Measurements from ENCODE around the gene ARID3A. TPM values are rescaled to one million over a fixed set of nuclear protein-coding genes. Genes with fewer than 3 reads are reported as not detected.

Gene ARID3A
- total and polyA plus RNA-seq, 2 of the 13 experiments (the other 11 are each of a cell fraction or from before 2014, with no cell fraction given) = 71.3 to 77.9 TPM

- 0 out of 2 replicates have a peak, but pooled peaks have one; percentile 29 for TF ChIP-seq ZC3H13 (CRISPR knock-in tag; IDR thresholded peaks at IDR 0.05)
- TF ChIP-seq MED8 (CRISPR knock-in tag; IDR thresholded peaks at IDR 0.05; ENCODE audit: insufficient replicate concordance) = peak; percentile 96
- TF ChIP-seq, protein P1, sequence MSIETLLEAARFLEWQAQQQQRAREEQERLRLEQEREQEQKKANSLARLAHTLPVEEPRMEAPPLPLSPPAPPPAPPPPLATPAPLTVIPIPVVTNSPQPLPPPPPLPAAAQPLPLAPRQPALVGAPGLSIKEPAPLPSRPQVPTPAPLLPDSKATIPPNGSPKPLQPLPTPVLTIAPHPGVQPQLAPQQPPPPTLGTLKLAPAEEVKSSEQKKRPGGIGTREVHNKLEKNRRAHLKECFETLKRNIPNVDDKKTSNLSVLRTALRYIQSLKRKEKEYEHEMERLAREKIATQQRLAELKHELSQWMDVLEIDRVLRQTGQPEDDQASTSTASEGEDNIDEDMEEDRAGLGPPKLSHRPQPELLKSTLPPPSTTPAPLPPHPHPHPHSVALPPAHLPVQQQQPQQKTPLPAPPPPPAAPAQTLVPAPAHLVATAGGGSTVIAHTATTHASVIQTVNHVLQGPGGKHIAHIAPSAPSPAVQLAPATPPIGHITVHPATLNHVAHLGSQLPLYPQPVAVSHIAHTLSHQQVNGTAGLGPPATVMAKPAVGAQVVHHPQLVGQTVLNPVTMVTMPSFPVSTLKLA (IDR thresholded peaks at IDR 0.05) = no peak
- 0 out of 2 replicates have a peak, but pooled peaks have one; percentile 41 for TF ChIP-seq ZNF790 (CRISPR knock-in tag; IDR thresholded peaks at IDR 0.05; ENCODE audit: borderline replicate concordance)
- peak; percentile 94 for TF ChIP-seq HDAC1 (CRISPR knock-in tag; IDR thresholded peaks at IDR 0.05)
- TF ChIP-seq, protein P2, sequence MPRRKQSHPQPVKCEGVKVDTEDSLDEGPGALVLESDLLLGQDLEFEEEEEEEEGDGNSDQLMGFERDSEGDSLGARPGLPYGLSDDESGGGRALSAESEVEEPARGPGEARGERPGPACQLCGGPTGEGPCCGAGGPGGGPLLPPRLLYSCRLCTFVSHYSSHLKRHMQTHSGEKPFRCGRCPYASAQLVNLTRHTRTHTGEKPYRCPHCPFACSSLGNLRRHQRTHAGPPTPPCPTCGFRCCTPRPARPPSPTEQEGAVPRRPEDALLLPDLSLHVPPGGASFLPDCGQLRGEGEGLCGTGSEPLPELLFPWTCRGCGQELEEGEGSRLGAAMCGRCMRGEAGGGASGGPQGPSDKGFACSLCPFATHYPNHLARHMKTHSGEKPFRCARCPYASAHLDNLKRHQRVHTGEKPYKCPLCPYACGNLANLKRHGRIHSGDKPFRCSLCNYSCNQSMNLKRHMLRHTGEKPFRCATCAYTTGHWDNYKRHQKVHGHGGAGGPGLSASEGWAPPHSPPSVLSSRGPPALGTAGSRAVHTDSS (CRISPR knock-in tag; conservative IDR thresholded peaks at IDR 0.05) = no peak
- TF ChIP-seq PHF8 (CRISPR knock-in tag; IDR thresholded peaks at IDR 0.05) = peak; percentile 70
- TF ChIP-seq RAD21 (CRISPR knock-in tag; IDR thresholded peaks at IDR 0.05) = peak; percentile 82
- TF ChIP-seq RXRA (CRISPR knock-in tag; IDR thresholded peaks at IDR 0.05) = peak; percentile 97
- TF ChIP-seq ZUFSP (CRISPR knock-in tag; IDR thresholded peaks at IDR 0.05; ENCODE audit: borderline replicate concordance) = no peak
- TF ChIP-seq, protein P3, sequence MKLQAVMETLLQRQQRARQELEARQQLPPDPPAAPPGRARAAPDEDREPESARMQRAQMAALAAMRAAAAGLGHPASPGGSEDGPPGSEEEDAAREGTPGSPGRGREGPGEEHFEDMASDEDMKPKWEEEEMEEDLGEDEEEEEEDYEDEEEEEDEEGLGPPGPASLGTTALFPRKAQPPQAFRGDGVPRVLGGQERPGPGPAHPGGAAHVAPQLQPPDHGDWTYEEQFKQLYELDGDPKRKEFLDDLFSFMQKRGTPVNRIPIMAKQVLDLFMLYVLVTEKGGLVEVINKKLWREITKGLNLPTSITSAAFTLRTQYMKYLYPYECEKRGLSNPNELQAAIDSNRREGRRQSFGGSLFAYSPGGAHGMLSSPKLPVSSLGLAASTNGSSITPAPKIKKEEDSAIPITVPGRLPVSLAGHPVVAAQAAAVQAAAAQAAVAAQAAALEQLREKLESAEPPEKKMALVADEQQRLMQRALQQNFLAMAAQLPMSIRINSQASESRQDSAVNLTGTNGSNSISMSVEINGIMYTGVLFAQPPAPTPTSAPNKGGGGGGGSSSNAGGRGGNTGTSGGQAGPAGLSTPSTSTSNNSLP (IDR thresholded peaks at IDR 0.05; ENCODE audit: low read depth, low read length) = no peak
- TF ChIP-seq EED (CRISPR knock-in tag; IDR thresholded peaks at IDR 0.05) = no peak
- peak; percentile 90 for TF ChIP-seq YEATS4 (CRISPR knock-in tag; IDR thresholded peaks at IDR 0.05; ENCODE audit: borderline replicate concordance)
- no peak for TF ChIP-seq ZNF383 (CRISPR knock-in tag; IDR thresholded peaks at IDR 0.05; ENCODE audit: borderline replicate concordance)
- peak; percentile 84; the same call in 1 of the 2 replicates for TF ChIP-seq NFKB2 (CRISPR knock-in tag; IDR thresholded peaks at IDR 0.05; ENCODE audit: borderline replicate concordance)
- TF ChIP-seq HOXA9 (CRISPR knock-in tag; IDR thresholded peaks at IDR 0.05; ENCODE audit: borderline replicate concordance) = no peak
- TF ChIP-seq KDM4B (CRISPR knock-in tag; IDR thresholded peaks at IDR 0.05) = peak; percentile 95
- peak; percentile 88 for TF ChIP-seq GATA4 (IDR thresholded peaks at IDR 0.05; ENCODE audit: borderline replicate concordance, low read depth)
- TF ChIP-seq PTBP1 (IDR thresholded peaks at IDR 0.05; ENCODE audit: low read depth, low read length, poor library complexity, severe bottlenecking) = peak; percentile 45
- TF ChIP-seq, protein P4, sequence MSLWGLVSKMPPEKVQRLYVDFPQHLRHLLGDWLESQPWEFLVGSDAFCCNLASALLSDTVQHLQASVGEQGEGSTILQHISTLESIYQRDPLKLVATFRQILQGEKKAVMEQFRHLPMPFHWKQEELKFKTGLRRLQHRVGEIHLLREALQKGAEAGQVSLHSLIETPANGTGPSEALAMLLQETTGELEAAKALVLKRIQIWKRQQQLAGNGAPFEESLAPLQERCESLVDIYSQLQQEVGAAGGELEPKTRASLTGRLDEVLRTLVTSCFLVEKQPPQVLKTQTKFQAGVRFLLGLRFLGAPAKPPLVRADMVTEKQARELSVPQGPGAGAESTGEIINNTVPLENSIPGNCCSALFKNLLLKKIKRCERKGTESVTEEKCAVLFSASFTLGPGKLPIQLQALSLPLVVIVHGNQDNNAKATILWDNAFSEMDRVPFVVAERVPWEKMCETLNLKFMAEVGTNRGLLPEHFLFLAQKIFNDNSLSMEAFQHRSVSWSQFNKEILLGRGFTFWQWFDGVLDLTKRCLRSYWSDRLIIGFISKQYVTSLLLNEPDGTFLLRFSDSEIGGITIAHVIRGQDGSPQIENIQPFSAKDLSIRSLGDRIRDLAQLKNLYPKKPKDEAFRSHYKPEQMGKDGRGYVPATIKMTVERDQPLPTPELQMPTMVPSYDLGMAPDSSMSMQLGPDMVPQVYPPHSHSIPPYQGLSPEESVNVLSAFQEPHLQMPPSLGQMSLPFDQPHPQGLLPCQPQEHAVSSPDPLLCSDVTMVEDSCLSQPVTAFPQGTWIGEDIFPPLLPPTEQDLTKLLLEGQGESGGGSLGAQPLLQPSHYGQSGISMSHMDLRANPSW (CRISPR knock-in tag; IDR thresholded peaks at IDR 0.05; ENCODE audit: borderline replicate concordance) = peak; percentile 98
These were observed 27.0 kb downstream of the ARID3A start (continued) for GRCh38 chr19:952680-953444.

Data from HepG2 (cell line).